ENCODE results near the gene CST9L. TPM values are rescaled to one million over a fixed set of nuclear protein-coding genes. Genes with fewer than 3 reads are reported as not detected.

Gene CST9L
- total RNA-seq, 1 experiment from 2014 or later: not detected

DNA sequence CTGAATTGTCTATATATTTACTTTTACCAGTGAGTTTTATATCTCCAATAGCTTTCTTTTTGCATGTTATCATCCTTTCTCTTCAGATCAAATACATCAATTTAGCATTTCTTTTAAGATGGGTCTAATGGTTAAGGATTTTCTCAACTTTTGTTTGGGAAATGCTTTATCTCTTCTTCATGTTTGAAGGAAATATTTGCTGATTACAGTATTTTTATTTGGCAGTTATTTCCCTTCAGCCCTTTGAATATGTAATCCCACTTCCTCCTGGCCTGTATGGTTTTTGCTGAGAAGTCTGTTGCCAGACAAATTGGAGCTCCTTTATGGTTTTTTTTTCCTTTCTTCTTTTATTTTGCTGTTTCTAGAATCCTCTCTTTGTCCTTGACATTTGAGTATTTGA, 6.7 kb upstream of the CST9L start:
- intact Hi-C loops (cut with micrococcal nuclease): loop anchor here (5.0 kb wide), 1 partner anchor 33 kb away; no protein-coding TSS in a partner anchor
- Mint-ChIP-seq H3K27me3 (ENCODE audit: insufficient read depth, unreplicated experiment) (no peaks in the 10 kb centered on the region), H3K4me1 (ENCODE audit: insufficient read depth, unreplicated experiment) (no peaks in the 10 kb centered on the region), H3K36me3 (ENCODE audit: insufficient read depth, unreplicated experiment) (no peaks in the 10 kb centered on the region), H3K4me3 (ENCODE audit: unreplicated experiment) (no peak overlapping the region), H3K9me3 (ENCODE audit: unreplicated experiment) (no peaks in the 10 kb centered on the region), H3K27ac (ENCODE audit: low read depth, unreplicated experiment) (no peak overlapping the region)
- no TSS peak for BruUV-seq (replicated peaks)
- CTCF ChIA-PET: interaction anchor here (0.6 to 1.6 kb wide), 3 partner anchors 86 to 1378 kb away, joined by 3 to 6 read pairs (median 3); no protein-coding TSS in a partner anchor
- no peak for DNase-seq (ENCODE audit: unreplicated experiment)
- POLR2A ChIA-PET: no interaction called here
- TF ChIP-seq CTCF (IDR thresholded peaks at IDR 0.05; ENCODE audit: unreplicated experiment): no peak

GRCh38 chr20:23570178-23570760, 2.0 kb upstream of the CST9L start:
- BruUV-seq (replicated peaks): no TSS peak
- intact Hi-C loops (cut with micrococcal nuclease): no loop called here
- H3K9me3 Mint-ChIP-seq (ENCODE audit: unreplicated experiment): no peaks in the 10 kb centered on the region
- no peaks in the 10 kb centered on the region for H3K27me3 Mint-ChIP-seq (ENCODE audit: insufficient read depth, unreplicated experiment)
- no peak overlapping the region for H3K27ac Mint-ChIP-seq (ENCODE audit: low read depth, unreplicated experiment)
- no peak for DNase-seq (ENCODE audit: unreplicated experiment)
- ChIA-PET POLR2A (interaction anchor here (1.4 kb wide), 1 partner anchor 9 kb away, joined by 5 read pairs; no protein-coding TSS in a partner anchor), CTCF (interaction anchor here (0.6 to 1.6 kb wide), 7 partner anchors 17 to 128 kb away, joined by 3 to 6 read pairs (median 3); no protein-coding TSS in a partner anchor)
- no peak overlapping the region for H3K4me3 Mint-ChIP-seq (ENCODE audit: unreplicated experiment)
- H3K4me1 Mint-ChIP-seq (ENCODE audit: insufficient read depth, unreplicated experiment): no peaks in the 10 kb centered on the region
- H3K36me3 Mint-ChIP-seq (ENCODE audit: insufficient read depth, unreplicated experiment): no peaks in the 10 kb centered on the region
- TF ChIP-seq CTCF (IDR thresholded peaks at IDR 0.05; ENCODE audit: unreplicated experiment): no peak

DNA sequence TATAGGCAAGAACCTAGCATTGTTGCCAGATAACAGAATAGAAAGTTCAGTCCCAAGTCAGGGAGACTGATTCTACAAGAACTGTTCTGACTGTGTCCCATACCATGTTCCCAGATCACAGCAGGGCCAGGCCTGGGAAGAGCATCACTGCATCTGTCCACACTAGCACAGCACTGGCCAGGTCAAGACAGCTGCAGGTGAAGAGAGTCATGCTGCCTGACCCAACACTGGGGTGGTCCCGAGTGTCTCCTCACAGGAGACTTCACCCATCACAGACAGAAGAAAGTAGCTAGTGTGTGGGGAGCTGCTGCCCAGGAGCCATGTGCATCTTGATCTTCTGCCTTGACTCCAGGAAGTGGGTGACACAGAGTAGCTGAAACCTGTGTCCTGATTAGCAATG, 1.3 kb upstream of the CST9L start:
- Mint-ChIP-seq H3K9me3 (ENCODE audit: unreplicated experiment) (no peaks in the 10 kb centered on the region), H3K27me3 (ENCODE audit: insufficient read depth, unreplicated experiment) (no peaks in the 10 kb centered on the region), H3K27ac (ENCODE audit: low read depth, unreplicated experiment) (no peak overlapping the region), H3K36me3 (ENCODE audit: insufficient read depth, unreplicated experiment) (no peaks in the 10 kb centered on the region), H3K4me1 (ENCODE audit: insufficient read depth, unreplicated experiment) (no peaks in the 10 kb centered on the region), H3K4me3 (ENCODE audit: unreplicated experiment) (no peak overlapping the region)
- TF ChIP-seq CTCF (IDR thresholded peaks at IDR 0.05; ENCODE audit: unreplicated experiment): no peak
- intact Hi-C loops (cut with micrococcal nuclease): no loop called here
- BruUV-seq (replicated peaks): no TSS peak
- CTCF ChIA-PET: interaction anchor here (0.6 to 1.6 kb wide), 5 partner anchors 16 to 128 kb away, joined by 3 to 6 read pairs (median 3); no protein-coding TSS in a partner anchor
- POLR2A ChIA-PET: interaction anchor here (1.4 kb wide), 1 partner anchor 10 kb away, joined by 5 read pairs; no protein-coding TSS in a partner anchor
- no peak for DNase-seq (ENCODE audit: unreplicated experiment)

- intact Hi-C loops (cut with micrococcal nuclease): no loop called here
- H3K4me1 Mint-ChIP-seq (ENCODE audit: insufficient read depth, unreplicated experiment): no peaks in the 10 kb centered on the region
- POLR2A ChIA-PET: no interaction called here
- no peak for TF ChIP-seq CTCF (IDR thresholded peaks at IDR 0.05; ENCODE audit: unreplicated experiment)
- no peaks in the 10 kb centered on the region for H3K9me3 Mint-ChIP-seq (ENCODE audit: unreplicated experiment)
- H3K36me3 Mint-ChIP-seq (ENCODE audit: insufficient read depth, unreplicated experiment): no peaks in the 10 kb centered on the region
- CTCF ChIA-PET: interaction anchor here (1.6 kb wide), 1 partner anchor 99 kb away, joined by 4 read pairs; no protein-coding TSS in a partner anchor
- no TSS peak for BruUV-seq (replicated peaks)
- H3K27ac Mint-ChIP-seq (ENCODE audit: low read depth, unreplicated experiment): no peak overlapping the region
- H3K27me3 Mint-ChIP-seq (ENCODE audit: insufficient read depth, unreplicated experiment): no peaks in the 10 kb centered on the region
- DNase-seq (ENCODE audit: unreplicated experiment): no peak
- H3K4me3 Mint-ChIP-seq (ENCODE audit: unreplicated experiment): no peak overlapping the region
These were observed 667 bp upstream of the CST9L start for GRCh38 chr20:23568971-23569330.
